ENCODE measurements around the gene ADAMTS15.
"Not testable (repeated sequence)": the region's sequence is repeated elsewhere in the genome, so short reads cannot be mapped to it uniquely, and the experiment has no call there.

ADAMTS15 gene

DNA sequence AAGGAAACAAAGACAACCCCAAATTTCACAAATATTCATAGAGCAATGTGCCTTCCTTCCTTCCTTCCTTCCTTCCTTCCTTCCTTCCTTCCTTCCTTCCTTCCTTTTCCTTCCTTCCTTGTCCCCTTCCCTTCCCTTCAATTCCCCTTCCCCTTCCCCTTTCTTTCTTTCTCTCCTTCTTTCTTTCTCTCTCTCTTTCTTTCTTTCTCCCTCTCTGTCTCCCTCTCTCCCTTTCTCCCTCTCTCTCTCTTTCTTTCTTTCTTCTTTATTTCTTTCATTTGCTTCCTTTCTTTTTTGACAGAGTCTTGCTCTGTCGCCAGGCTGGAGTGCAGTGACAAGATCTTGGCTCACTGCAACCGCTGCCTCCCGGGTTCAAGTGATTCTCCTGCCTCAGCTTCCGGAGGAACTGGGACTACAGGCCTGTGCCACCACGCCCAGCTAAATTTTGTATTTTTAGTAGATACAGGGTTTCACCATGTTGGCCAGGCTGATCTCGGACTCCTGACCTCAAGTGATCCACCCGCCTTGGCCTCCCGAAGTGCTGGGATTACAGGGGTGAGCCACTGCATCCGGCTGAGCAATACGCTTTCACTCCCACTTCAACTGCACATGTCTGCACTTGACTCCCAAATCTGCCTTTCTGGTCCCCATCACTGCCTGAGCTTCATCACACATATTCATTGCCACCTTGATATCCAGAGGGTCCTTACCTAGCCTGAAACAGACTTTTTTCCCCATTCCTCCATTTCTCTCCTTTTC, 9.9 kb upstream of the ADAMTS15 start:
- DNase-seq = not testable (repeated sequence)

DNA sequence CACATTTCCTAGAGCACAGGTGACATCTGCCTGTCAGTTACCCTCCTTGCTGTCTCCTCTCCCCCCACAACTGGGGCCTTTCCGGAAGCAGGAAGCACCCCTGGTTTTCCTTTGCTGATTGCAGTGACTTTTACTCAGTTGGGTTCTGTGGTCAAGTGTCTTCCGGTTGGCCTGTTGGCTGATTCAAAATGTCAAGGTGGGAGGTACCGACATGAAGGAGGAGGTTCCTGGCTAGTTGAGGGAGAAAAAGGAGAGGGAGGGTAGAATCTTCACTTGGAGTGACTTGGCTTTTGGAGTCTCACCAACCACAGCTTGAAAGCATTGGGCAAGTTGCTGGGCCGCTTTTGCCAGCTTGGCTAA, 9.3 kb upstream of the ADAMTS15 start:
- DNase-seq = peak in 1 of 2 donors; percentile 15

GRCh38 chr11:130439876-130440275, 8.6 kb upstream of the ADAMTS15 start:
- no peak for DNase-seq

DNA sequence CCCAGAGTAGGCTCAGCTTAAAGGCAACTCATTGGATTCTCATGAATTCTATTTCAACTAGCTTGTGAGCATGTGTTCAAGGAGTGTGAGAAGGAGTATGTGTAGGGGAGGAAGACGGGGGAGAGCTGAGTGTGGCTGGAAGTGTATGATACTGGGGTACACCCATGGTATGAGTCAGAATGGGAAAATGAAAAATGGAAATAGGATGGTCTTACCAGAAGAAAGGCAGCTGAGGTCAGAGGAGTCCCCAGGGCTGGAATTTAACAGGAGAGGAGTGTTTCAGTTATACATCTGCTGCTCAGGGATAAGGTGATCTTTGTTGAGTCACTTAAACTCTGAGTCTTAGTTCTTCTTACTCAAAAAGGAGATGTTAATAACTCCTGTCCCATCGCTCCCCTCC, 6.7 kb upstream of the ADAMTS15 start:
- no peak for DNase-seq

DNA sequence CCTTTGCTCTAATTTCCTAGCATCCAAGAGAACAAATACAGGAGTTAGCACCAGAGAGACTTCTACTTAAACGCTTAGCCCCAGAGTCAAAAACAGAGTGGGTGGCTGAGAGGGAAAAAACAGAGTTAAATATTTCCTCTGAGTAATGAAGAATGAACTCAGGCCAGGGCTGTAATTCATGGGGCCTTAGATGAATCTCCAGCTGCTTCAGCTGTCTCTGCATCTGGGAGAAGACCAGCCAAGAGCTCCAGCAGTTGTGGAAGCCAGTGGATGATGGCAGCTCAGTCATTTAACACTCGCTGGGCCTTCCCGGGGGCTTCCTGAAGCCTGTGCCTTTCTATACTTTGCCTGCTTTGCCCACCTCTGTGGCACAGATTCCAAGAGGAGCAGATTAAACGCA, 5.7 kb upstream of the ADAMTS15 start:
- DNase-seq = no peak

GRCh38 chr11:130445788-130446187, 2.7 kb upstream of the ADAMTS15 start:
- DNase-seq = no peak

GRCh38 chr11:130448039-130448415, 418 bp upstream of the ADAMTS15 start:
- no peak for DNase-seq

DNA sequence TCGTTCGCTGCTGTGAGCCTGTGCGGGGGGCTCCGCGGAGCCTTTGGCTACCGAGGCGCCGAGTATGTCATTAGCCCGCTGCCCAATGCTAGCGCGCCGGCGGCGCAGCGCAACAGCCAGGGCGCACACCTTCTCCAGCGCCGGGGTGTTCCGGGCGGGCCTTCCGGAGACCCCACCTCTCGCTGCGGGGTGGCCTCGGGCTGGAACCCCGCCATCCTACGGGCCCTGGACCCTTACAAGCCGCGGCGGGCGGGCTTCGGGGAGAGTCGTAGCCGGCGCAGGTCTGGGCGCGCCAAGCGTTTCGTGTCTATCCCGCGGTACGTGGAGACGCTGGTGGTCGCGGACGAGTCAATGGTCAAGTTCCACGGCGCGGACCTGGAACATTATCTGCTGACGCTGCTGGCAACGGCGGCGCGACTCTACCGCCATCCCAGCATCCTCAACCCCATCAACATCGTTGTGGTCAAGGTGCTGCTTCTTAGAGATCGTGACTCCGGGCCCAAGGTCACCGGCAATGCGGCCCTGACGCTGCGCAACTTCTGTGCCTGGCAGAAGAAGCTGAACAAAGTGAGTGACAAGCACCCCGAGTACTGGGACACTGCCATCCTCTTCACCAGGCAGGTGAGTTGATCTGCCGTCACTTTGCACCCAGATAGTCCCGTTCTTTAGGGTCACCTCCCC, 1.0 kb downstream of the ADAMTS15 start:
- no peak for DNase-seq

DNA sequence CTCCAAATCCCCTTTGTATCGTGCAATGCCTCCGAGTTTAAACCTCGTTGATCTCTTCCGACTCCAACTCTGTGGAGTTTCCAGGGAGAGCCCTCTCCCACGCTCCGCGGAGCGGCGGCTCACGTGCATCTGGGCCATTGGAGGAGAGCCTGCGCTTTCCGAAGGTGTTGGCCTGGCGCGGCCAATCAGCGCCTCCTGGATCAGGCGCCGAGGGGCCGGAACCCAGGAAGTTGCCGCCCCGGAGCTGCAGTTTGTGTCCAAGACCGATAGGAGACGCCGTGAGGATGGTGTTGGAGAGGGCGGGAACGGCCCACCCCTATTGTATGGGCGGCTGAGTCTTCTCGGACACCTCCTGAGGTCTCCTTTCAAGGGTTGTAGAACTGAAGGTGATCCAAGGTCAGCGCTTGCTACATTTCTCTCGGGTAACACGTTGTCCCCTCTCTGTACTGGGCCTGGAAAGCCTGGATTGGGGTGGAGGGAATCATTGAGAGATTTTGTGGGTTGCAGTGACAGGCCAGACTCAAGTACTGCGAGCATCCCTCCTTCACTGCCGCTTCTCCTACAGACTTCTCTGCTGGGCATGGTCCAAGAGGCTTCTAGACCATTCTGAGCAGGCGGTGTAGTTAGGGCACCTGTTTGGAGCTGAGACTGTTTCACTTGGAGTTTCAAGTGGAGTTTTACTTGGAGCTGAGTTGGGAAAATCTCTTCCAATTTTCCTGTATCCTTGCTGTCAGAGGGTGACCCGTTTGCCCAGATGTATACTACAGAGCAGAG, 1.7 kb downstream of the ADAMTS15 start:
- DNase-seq = no peak

- DNase-seq = no peak
Measured at GRCh38 chr11:130451231-130452019, 3.0 kb downstream of the ADAMTS15 start.

GRCh38 chr11:130452176-130452575, 3.7 kb downstream of the ADAMTS15 start:
- no peak for DNase-seq

GRCh38 chr11:130452940-130453339, 4.5 kb downstream of the ADAMTS15 start:
- no peak for DNase-seq

DNA sequence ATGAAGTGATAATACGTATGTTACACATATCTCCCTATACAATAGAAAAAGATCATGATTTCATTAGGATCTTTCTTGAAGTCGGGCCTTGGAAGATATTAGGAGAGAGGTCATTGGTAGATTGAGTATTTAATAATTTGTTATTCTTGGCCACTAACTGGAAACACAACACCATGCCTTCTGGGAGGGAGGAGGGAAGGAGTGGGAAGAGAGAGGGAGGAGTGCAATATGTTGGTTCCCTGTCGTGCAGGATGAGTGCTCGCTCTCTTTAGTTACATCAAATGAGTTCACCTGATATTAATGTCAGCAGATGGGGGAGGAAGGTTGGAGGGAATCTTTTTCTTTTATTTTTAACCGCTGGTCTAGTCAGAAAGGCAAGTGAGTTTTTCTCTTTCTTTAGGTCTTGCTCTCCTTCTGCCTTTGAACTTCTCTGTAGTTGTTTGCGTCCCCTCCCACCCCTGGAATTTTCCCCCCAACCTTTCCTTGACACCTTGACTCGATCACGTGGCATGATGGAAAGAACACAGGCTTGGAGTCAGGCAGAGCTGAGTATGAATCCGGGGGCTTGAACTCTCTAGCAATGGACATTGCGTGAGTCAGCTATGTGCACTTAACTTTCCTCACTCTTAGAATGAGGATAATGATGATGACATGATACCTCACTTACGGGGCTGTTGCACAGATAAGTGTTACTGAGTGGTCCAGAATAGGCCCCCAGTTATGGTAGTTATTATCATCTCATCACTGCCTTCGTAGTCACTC, 6.2 kb downstream of the ADAMTS15 start:
- DNase-seq = no peak

DNA sequence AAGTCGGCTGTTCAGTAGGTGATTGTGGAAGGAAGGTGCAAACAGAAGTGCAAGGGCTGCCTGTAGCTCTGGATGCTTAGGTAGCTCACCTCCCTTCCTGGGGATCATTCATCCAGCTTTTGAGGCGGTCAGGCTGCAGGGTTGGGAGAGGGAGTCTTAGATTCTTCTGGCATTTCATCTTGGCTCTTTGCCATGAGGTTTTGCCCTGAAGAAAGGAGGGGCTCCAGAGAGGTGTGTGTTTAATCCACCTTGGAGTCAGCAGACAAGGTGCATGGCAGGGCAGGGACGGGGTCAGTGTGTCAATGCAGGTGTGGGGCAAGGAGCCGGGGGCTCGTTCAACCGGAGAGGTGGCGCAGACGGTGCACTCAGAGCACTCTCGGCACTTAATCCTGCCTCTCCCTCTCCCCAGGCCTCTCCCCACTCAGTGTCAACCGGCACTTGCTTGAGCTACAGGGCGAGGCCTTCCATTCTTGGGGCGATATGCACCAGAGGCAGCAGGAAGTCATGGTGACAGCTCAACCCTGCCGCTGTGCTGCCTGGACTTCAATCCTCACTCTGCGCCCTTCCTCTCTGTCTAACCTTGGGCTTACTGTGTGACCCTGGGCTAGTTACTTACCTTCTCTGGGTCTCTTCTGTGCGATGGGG, 7.2 kb downstream of the ADAMTS15 start:
- DNase-seq = no peak

DNA sequence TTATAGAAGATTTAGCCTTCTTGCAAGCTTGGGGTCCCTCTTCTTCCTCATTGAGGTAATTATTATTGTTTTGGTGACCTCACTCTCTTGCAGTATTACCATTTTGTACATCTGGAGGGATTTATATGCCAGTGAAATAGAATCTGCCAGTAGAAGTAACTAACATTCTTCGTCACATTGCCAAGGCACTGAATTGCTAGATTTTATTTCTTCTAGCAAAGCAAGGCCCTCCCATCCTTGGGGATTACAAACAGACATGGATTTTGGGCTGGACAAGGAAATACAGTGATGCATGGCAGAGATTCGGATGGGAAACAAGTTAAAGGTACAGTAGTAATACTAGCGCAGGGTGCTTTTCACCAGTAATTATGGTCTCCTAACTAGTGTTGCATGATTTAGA, 7.8 kb downstream of the ADAMTS15 start:
- DNase-seq = no peak

DNA sequence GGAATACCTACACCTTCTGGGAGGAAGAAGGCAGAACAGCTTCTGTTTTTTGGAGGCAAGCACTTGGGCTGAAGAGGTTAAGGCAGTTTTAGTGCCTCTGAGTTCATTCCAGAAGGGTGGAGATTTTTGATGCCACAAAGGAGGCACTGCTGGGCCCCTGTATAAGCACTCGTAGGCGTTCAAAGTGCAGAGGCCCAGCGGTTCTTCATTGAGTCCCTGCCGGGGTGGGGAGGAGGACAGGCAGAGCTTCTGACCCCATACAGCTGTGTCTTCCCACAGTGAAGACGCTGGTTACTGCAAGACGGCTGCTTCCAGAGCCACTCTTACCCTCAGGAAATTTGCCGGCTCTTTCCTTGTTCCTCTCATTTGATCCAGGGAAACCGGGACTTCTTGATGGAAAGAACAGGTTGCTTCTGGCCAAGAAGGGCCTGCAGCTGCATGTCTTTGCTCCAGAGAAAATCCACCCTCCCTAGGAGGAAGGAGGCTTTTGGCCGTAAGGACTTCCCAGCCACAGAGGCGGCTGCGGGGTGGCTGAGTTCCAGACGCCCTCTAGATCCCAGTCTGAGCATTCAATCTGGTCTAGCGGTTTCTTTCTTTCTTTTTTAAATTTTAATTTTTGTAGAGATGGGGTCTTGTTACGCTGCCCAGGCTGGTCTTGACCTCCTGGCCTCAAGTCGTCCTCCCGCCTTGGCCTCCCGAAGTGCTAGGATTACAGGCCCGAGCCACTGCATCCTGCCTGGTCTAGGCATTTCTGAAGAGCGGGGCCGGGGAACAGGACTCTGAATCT, 9.4 kb downstream of the ADAMTS15 start:
- DNase-seq = no peak

DNA sequence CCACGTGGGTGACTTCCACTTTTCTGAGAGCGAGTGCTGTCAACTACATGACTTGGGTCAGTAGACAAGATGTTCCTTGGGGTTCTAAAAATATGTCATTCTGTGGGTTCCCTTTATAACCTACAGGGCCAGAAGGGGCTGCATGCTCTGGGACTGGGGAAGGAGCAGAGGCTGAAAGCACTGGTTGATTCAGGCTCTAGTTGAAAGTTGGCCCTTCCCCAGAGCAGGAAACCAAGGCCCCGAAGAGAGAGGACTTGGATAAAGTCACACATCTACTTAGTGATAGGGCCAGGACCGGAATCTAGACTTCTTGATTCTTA, 9.9 kb downstream of the ADAMTS15 start:
- DNase-seq = no peak

GRCh38 chr11:130459521-130459920, 11.1 kb downstream of the ADAMTS15 start:
- no peak for DNase-seq

DNA sequence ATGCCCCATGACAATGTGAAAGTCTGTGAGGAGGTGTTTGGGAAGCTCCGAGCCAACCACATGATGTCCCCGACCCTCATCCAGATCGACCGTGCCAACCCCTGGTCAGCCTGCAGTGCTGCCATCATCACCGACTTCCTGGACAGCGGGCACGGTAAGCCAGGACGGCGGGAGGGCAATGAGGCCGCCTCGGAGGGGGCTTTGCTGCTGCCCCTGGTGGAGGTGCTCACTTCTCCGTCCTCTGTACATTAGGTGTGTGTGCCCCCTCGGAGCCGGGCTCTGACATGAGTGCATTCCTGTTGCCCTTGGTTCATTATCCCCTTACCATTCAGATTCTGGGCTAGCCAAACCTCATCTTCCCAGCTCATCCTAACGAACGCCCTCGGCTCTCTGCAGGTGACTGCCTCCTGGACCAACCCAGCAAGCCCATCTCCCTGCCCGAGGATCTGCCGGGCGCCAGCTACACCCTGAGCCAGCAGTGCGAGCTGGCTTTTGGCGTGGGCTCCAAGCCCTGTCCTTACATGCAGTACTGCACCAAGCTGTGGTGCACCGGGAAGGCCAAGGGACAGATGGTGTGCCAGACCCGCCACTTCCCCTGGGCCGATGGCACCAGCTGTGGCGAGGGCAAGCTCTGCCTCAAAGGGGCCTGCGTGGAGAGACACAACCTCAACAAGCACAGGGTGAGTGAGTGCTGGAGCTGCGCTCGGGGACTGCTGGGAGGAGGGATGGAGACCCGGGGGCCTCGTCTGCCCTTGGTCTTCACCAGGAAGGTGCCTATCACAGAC, 13.8 kb downstream of the ADAMTS15 start:
- no peak for DNase-seq

GRCh38 chr11:130462931-130463330, 14.5 kb downstream of the ADAMTS15 start:
- no peak for DNase-seq

Measured in CD4-positive, alpha-beta T cell treated with Interferon alpha-2 for 1 hour (primary cell).